Endodermal cell (in vitro differentiated cells): ENCODE results near the gene CSTA. TPM values are rescaled to one million over a fixed set of nuclear protein-coding genes. Genes with fewer than 3 reads are reported as not detected.

ENCODE experiments used
- DNase-seq: peaks from one replicate; pipeline ENCODE4 v3.0.0-alpha.2; 2017
- H3K27ac ChIP-seq: 2 replicates; pipeline ENCODE4 v1.5.1; 2013; ENCODE audit warnings: mild to moderate bottlenecking, low read depth, low read length, moderate library complexity
- H3K27me3 ChIP-seq: 2 replicates; pipeline ENCODE4 v1.6.1; 2013; ENCODE audit warnings: mild to moderate bottlenecking, low read length, moderate library complexity; ENCODE audit not compliant: insufficient read depth, control insufficient read depth, poor library complexity, severe bottlenecking
- H3K36me3 ChIP-seq: 2 replicates; pipeline ENCODE4 v1.7.0; 2013; ENCODE audit warnings: mild to moderate bottlenecking, low read length, moderate library complexity; ENCODE audit not compliant: control insufficient read depth, insufficient read depth
- H3K4me1 ChIP-seq: one replicate; pipeline ENCODE4 v1.7.0; 2013; ENCODE audit warnings: low read length; ENCODE audit not compliant: control insufficient read depth, insufficient read depth
- H3K4me3 ChIP-seq: 2 replicates; pipeline ENCODE4 v1.5.1; 2013; ENCODE audit warnings: mild to moderate bottlenecking, low read length, moderate library complexity
- H3K9ac ChIP-seq: 2 replicates; pipeline ENCODE4 v1.6.1; 2013; ENCODE audit warnings: mild to moderate bottlenecking, low read length, moderate library complexity; ENCODE audit not compliant: poor library complexity, severe bottlenecking; ENCODE audit errors: extremely low read depth
- H3K9me3 ChIP-seq: 2 replicates; pipeline ENCODE4 v1.6.1; 2013; ENCODE audit warnings: mild to moderate bottlenecking, low read length, moderate library complexity; ENCODE audit not compliant: control insufficient read depth
- H3K27ac Mint-ChIP-seq: 2 replicates; pipeline ENCODE4 v1.8.0; 2020; ENCODE audit warnings: mixed read lengths
- H3K27me3 Mint-ChIP-seq: 2 replicates; pipeline ENCODE4 v1.8.0; 2021; ENCODE audit warnings: mild to moderate bottlenecking, mixed read lengths; ENCODE audit not compliant: insufficient read depth
- H3K36me3 Mint-ChIP-seq: 2 replicates; pipeline ENCODE4 v1.8.0; 2020; ENCODE audit warnings: low read depth, mixed read lengths
- H3K4me1 Mint-ChIP-seq: 2 replicates; pipeline ENCODE4 v1.8.0; 2020; ENCODE audit warnings: mixed read lengths
- H3K4me3 Mint-ChIP-seq: 2 replicates; pipeline ENCODE4 v1.8.0; 2020; ENCODE audit warnings: mild to moderate bottlenecking, moderate library complexity, mixed read lengths
- H3K9me3 Mint-ChIP-seq: 2 replicates; pipeline ENCODE4 v1.8.0; 2020; ENCODE audit warnings: mild to moderate bottlenecking, mixed read lengths
- WGBS, 2 experiments: methylation state at CpG; one replicate each; pipeline versions ENCODE4 v1.1.5 to v1.1.7; 2013; ENCODE audit warnings: missing lambda C conversion rate in 2 of 2, mixed read lengths in 1 of 2; ENCODE audit not compliant: insufficient coverage in 1 of 2, insufficient read length in 1 of 2; 5-methylcytosine and 5-hydroxymethylcytosine counted together
- total RNA-seq, 2 donors: library from RNA; stranded (reverse); fragmentation: NEBNext Ultra II Directional in 1 of 2; extraction: Animal tissue kit (Norgen Biotek cat#: 25700) in 1 of 2; gene quantifications; 2 replicates in 1 of 2; 3 replicates in 1 of 2; pipeline ENCODE4 v1.2.1, GENCODE V29; 2021
- TF ChIP-seq, protein P1 (sequence below): fragments of 200-600 bp; sonication (generic); conservative IDR thresholded peaks from 2 replicates; pipeline ENCODE4 v1.5.0; 2021; ENCODE audit warnings: antibody characterized with exemption, mild to moderate bottlenecking

The CSTA gene
- total RNA-seq, 2 donors from 2014 or later, result not detected

DNA sequence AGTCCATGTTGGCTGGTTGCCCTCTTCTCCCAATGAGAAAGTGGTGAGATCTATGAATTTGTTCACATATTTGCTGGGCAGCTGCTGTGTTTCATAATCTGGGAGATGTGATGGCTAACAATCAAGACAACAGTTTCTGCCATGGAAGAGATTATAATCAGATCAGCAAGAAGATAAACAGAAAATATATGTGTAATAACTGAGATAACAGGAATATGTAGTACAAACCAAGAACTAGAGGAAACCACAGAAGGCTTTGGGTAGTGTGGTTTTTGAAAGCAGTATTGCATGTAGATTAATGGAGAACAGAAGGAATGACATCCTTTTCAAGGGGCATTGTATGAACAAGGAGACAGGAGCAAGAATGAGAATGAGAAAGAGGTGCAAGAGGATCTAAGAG lies 12.2 kb upstream of the CSTA start:
- Mint-ChIP-seq H3K9me3 (no peaks in the 10 kb centered on the region), H3K36me3 (no peaks in the 10 kb centered on the region), H3K4me3 (no peak overlapping the region), H3K27ac (no peak overlapping the region), H3K4me1 (peaks cover 4% of the 10 kb centered on the region), H3K27me3 (peaks cover 82% of the 10 kb centered on the region)
- TF ChIP-seq, protein P1, sequence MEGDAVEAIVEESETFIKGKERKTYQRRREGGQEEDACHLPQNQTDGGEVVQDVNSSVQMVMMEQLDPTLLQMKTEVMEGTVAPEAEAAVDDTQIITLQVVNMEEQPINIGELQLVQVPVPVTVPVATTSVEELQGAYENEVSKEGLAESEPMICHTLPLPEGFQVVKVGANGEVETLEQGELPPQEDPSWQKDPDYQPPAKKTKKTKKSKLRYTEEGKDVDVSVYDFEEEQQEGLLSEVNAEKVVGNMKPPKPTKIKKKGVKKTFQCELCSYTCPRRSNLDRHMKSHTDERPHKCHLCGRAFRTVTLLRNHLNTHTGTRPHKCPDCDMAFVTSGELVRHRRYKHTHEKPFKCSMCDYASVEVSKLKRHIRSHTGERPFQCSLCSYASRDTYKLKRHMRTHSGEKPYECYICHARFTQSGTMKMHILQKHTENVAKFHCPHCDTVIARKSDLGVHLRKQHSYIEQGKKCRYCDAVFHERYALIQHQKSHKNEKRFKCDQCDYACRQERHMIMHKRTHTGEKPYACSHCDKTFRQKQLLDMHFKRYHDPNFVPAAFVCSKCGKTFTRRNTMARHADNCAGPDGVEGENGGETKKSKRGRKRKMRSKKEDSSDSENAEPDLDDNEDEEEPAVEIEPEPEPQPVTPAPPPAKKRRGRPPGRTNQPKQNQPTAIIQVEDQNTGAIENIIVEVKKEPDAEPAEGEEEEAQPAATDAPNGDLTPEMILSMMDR, result no peak
- Histone ChIP-seq H3K9ac (no peak overlapping the region), H3K4me1 (no peaks in the 10 kb centered on the region), H3K9me3 (no peaks in the 10 kb centered on the region), H3K27ac (no peak overlapping the region), H3K27me3 (peaks cover 92% of the 10 kb centered on the region), H3K4me3 (no peak overlapping the region), H3K36me3 (no peaks in the 10 kb centered on the region)
- no peak for DNase-seq

DNA sequence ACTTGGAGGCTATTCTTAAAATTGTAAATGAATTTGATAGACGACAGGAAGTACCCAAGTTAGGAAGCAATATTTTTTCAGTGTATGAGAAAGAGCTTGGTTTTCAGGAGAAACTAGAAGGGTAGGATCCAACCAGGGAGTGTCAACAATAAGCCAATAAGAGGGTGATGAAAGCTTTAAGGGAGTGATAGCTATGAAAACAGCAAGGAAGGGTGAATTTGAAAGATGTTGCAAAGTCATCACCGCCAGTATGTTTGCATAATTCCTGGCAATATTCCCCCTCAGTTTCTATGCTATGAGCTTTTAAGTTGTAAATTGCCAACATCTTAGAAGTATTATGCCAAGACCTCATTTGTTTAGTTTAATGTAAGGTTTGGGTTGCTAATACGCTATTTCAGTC lies 11.8 kb upstream of the CSTA start:
- peaks cover 81% of the 10 kb centered on the region for H3K27me3 Mint-ChIP-seq
- H3K9me3 Mint-ChIP-seq, result no peaks in the 10 kb centered on the region
- no peaks in the 10 kb centered on the region for H3K9me3 ChIP-seq
- H3K4me3 ChIP-seq, result no peak overlapping the region
- H3K4me3 Mint-ChIP-seq, result no peak overlapping the region
- no peaks in the 10 kb centered on the region for H3K4me1 ChIP-seq
- 81 to 89% methylated on average over 2 of the region's 3 CpGs for WGBS, 2 experiments
- H3K36me3 ChIP-seq, result no peaks in the 10 kb centered on the region
- H3K9ac ChIP-seq, result no peak overlapping the region
- H3K4me1 Mint-ChIP-seq, result peaks cover 2% of the 10 kb centered on the region
- H3K27ac ChIP-seq, result no peak overlapping the region
- no peaks in the 10 kb centered on the region for H3K36me3 Mint-ChIP-seq
- H3K27ac Mint-ChIP-seq, result no peak overlapping the region
- no peak for DNase-seq
- peaks cover 88% of the 10 kb centered on the region for H3K27me3 ChIP-seq
- TF ChIP-seq, protein P1, result no peak

DNA sequence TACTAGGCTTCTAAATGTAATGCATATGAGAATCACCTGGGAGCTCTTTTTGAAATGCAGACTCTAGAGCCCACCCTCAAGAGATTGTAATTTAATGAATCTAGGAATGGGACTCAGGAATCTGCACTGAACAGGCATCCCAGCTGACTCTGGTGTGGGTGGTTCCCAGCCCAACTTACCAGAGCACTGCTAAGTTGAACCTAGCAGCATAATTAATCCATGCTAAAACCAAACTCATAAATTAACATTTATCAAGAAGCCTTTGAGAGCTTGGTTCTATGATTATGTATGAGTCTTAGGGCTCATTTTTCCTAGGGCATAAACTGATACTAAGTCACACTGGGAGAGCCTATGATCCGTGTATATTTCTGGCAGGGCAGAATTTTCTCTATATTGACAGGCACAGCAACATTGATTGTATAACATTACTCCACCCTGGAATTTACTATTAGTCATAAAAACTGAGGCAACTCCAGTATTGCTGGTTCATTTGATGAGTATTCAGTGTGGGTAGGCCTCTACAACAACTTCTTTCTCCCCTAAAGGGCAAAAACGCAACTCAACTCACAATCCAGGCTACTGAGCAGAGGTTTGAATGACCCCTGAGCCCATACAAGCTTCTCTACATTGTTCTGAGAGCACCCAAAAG lies 10.7 kb upstream of the CSTA start:
- Histone ChIP-seq H3K9ac (no peak overlapping the region), H3K36me3 (no peaks in the 10 kb centered on the region), H3K27me3 (peaks cover 78% of the 10 kb centered on the region), H3K27ac (no peak overlapping the region), H3K4me3 (no peak overlapping the region), H3K9me3 (no peaks in the 10 kb centered on the region), H3K4me1 (no peaks in the 10 kb centered on the region)
- peaks cover 2% of the 10 kb centered on the region for H3K4me1 Mint-ChIP-seq
- peaks cover under 1% of the 10 kb centered on the region for H3K9me3 Mint-ChIP-seq
- H3K27me3 Mint-ChIP-seq, result peaks cover 73% of the 10 kb centered on the region
- TF ChIP-seq, protein P1, result no peak
- 82% methylated on average over 2 of the region's 2 CpGs; no CpG with 5 or more reads in 1 of the 2 experiments for WGBS, 2 experiments
- no peak for DNase-seq
- no peak overlapping the region for H3K27ac Mint-ChIP-seq
- no peak overlapping the region for H3K4me3 Mint-ChIP-seq
- H3K36me3 Mint-ChIP-seq, result no peaks in the 10 kb centered on the region
